NCI-H146 treated with DMSO at 0.1 percent for 48 hours (cell line): ENCODE results near the gene TBC1D5.
A peak's percentile ranks its signal among the peaks of the same experiment; 100 is the strongest.
"Not testable (repeated sequence)": the region's sequence is repeated elsewhere in the genome, so short reads cannot be mapped to it uniquely, and the experiment has no call there.

ENCODE experiments used
- DNase-seq: peaks from one replicate; lab custom pipeline; 2025; ENCODE audit not compliant: unreplicated experiment; lab: John Stamatoyannopoulos, UW

The TBC1D5 gene

DNA sequence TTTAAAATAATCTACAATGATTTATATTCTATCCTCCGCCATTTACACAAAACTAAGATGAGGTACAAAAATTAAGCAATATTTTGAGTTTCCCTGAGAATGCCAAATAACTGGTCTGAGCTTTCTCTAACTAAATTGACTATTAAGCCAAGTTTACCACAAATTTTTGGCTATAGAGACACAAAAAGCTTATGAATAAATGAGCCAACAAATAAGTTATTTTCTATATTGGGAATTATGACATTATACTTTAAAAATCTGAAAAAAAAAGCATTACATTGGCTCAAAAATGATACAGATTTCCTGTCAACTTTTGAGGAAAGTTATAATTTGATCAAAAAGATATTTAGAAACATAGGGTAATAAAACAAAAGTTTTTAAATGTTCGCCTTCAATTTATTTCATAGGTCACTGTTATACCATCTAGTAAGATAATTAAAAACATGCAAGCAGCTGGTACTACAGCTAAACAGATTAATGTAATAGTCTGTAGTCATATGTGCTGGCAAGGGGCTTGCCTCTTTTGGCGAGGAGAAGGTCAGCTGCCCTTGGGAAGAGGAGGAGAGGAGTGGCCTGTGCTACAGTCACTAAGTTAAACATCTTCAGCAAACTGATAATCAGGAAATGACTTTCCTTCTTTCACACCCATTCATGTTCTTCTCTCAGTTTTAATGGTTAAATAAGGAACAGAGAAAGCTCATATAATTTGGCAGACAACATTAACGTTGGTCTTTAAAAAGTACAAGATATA, 318.5 kb downstream of the TBC1D5 start:
- DNase-seq: no peak

GRCh38 chr3:17422636-17423035, 319.8 kb downstream of the TBC1D5 start:
- no peak for DNase-seq

GRCh38 chr3:17420668-17421067, 321.8 kb downstream of the TBC1D5 start:
- peak; percentile 64 for DNase-seq

DNA sequence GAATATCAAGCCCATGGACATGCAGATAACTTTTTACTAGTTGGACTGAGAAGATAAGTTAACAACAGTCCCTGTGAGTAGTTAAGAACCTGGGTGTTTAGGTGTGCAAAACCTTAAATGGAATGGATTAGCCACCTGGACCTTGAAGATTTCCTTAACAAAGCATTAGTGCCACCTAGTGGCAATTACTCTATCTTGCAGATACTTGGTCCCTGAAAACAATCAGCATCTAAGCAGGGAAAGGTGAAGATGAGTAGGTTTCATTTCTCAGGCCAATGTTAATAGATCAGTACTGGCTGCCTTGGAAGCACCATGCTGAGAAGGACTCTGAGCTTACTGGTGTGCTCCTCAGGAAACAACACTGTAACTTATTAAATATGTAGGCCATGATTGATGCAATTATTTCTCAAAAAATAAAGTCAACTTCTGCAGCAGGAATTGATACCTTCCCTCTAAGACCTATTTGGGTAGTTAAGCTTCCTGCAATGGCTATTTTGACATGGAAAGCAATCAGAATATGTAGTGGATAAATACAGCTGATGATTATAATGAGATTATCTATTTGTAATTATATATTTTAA, 329.4 kb downstream of the TBC1D5 start:
- DNase-seq: peak; percentile 35

- DNase-seq: no peak
Observed at GRCh38 chr3:17411157-17411877, 331.1 kb downstream of the TBC1D5 start.

GRCh38 chr3:17407576-17407975, 334.9 kb downstream of the TBC1D5 start:
- DNase-seq: no peak

GRCh38 chr3:17404548-17404947, 337.9 kb downstream of the TBC1D5 start:
- no peak for DNase-seq

- DNase-seq: no peak
Observed at GRCh38 chr3:17402442-17402841, 340.0 kb downstream of the TBC1D5 start.

- no peak for DNase-seq
Observed at GRCh38 chr3:17401912-17402311, 340.5 kb downstream of the TBC1D5 start.

- no peak for DNase-seq
Observed at GRCh38 chr3:17399586-17399985, 342.8 kb downstream of the TBC1D5 start.

DNA sequence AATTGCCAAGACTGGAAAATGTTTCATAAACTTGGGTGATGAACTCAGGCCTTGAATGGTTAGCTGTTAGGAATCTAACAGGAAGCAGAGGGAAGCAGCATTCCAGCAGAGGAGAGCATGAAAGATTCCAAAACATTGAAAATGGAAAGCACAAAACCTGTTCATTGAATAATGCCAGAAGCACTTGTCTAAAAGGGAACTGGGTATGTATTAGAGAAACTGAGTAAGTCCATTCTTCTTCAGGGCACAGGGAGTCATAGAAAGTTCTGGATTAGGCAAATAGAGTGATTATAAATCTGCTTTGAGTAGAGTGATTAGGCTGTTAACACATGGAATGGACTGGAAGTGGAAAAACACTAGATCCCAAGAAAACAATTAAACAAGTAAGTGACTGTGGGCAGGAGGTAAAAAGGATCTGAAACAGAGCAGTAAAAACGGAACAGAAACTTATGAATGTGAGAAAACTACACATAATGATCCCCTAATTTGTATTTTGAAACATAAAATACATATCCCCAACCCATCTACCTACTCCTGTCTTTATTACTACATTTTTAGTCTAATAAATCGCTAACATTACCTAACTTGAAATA, 343.4 kb downstream of the TBC1D5 start:
- no peak for DNase-seq

GRCh38 chr3:17396036-17396435, 346.4 kb downstream of the TBC1D5 start:
- DNase-seq: no peak

DNA sequence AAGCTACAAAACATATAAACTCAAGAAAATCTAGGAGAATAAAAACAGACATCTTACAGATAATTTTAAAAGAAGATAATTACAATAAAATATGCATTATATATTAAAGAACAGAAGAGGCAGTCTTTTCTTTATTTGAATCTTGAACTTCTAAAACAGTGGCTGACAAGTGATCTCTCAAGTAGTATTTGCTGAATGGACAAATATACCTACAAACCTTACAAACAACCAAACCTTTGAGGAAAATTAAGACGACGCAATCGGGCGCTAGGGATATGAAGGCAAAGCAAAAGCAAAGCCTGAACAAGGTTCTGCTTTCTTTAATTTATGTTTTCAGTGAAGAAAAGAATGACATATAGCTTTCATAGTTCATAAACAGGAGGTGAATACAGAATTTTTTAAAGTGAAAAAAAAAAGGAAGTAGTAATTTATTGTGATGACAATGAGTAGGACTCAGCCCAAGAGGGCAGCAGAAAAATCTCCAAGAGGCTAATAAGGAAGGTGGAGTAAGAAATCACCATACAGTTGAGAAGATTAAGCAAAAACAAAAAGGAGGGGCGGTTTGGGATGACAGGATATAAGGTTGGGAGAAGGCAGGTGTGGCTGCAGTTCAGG, 347.8 kb downstream of the TBC1D5 start:
- DNase-seq: no peak

DNA sequence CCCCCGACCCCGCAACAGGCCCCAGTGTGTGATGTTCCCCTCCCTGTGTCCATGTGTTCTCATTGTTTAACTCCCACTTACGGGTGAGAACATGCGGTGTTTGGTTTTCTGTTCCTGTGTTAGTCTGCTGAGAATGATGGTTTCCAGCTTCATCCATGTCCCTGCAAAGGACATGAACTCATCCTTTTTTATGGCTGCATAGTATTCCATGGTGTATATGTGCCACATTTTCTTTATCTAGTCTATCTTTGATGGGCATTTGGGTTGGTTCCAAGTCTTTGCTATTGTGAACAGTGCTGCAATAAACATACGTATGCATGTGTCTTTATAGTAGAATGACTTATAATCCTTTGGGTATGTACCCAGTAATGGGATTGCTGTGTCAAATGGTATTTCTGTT, 349.9 kb downstream of the TBC1D5 start:
- DNase-seq: not testable (repeated sequence)

- DNase-seq: no peak
Observed at GRCh38 chr3:17390785-17391184, 351.6 kb downstream of the TBC1D5 start.

DNA sequence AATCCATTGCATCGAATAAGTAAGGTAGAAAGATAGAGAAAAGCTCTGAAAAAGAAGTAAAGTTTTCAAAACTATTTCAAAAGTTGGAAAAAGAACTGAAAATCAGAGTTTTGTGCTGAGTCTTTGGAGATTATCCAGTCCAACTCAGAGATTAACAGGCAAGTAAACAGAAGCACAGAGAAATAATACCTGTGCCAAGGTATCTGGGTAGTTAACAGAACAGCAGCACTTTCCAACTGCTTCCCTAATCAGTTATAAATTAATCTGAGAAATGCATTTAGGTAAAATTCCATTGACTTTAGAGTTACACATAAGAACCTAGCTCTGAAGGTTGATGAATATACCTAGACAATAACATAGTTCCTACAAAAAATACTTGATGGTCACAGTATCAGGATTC, 355.3 kb downstream of the TBC1D5 start:
- DNase-seq: no peak

- no peak for DNase-seq
Observed at GRCh38 chr3:17386432-17386831, 356.0 kb downstream of the TBC1D5 start.

GRCh38 chr3:17384567-17385296, 357.7 kb downstream of the TBC1D5 start:
- DNase-seq: no peak

DNA sequence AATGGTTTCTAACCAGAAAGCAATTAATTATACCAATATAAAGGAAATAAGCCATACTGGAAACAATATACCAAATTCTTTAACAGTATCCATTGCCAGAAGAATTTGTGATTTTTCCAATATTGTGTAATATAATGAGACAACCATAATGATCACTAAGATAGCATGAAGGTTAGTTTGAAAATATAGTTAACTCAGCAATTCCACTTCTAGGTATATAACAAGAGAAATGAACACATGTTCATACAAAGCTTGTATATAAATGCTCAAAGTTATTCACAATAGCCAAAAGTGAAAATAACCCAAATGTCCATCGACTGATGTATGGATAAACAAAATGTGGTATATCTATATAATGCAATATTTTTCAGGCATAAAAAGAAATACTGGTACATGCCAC, 369.1 kb downstream of the TBC1D5 start:
- no peak for DNase-seq

GRCh38 chr3:17372362-17373210, 369.8 kb downstream of the TBC1D5 start:
- no peak for DNase-seq
